SK-N-SH treated with all-trans-retinoic acid at 6 μM for 48 hours (cell line): Measurements from ENCODE around the gene CYSLTR1.

Source experiments
- CSDC2 ChIP-seq: fragments of 250-450 bp; sonication (Bioruptor Pico); IDR thresholded peaks from 2 replicates; pipeline ENCODE4 v1.5.0; 2020; ENCODE audit warnings: mild to moderate bottlenecking, moderate library complexity
- CSRNP3 ChIP-seq: fragments of 250-450 bp; sonication (Bioruptor Pico); IDR thresholded peaks from 2 replicates; pipeline ENCODE4 v1.5.1; 2021; ENCODE audit warnings: mild to moderate bottlenecking, moderate library complexity
- GLIS3 ChIP-seq: fragments of 250-450 bp; sonication (Bioruptor Pico); IDR thresholded peaks from 2 replicates; pipeline ENCODE4 v1.5.0; 2020; ENCODE audit warnings: mild to moderate bottlenecking, moderate library complexity
- PATZ1 ChIP-seq: fragments of 250-450 bp; sonication (Bioruptor Pico); IDR thresholded peaks from 2 replicates; pipeline ENCODE4 v1.8.0; 2020; ENCODE audit warnings: mild to moderate bottlenecking, moderate library complexity, borderline replicate concordance
- RARB ChIP-seq: fragments of 250-450 bp; sonication (Bioruptor Pico); IDR thresholded peaks from 2 replicates; pipeline ENCODE4 v1.8.0; 2021; ENCODE audit warnings: mild to moderate bottlenecking, moderate library complexity
- SNAI2 ChIP-seq: fragments of 250-450 bp; sonication (Bioruptor Pico); IDR thresholded peaks from 2 replicates; pipeline ENCODE4 v1.5.0; 2020; ENCODE audit warnings: mild to moderate bottlenecking, moderate library complexity
- TCF4 ChIP-seq: fragments of 250-450 bp; sonication (Bioruptor Pico); IDR thresholded peaks from 2 replicates; pipeline ENCODE4 v1.8.0; 2021; ENCODE audit warnings: mild to moderate bottlenecking, moderate library complexity, borderline replicate concordance
- TOX ChIP-seq: fragments of 250-450 bp; sonication (Bioruptor Pico); IDR thresholded peaks from 2 replicates; pipeline ENCODE4 v1.8.0; 2021; ENCODE audit warnings: mild to moderate bottlenecking, moderate library complexity, borderline replicate concordance
- TSHZ2 ChIP-seq: fragments of 250-450 bp; sonication (Bioruptor Pico); IDR thresholded peaks from 2 replicates; pipeline ENCODE4 v1.5.0; 2020; ENCODE audit warnings: mild to moderate bottlenecking, moderate library complexity
- ZC3H10 ChIP-seq: fragments of 250-450 bp; sonication (Bioruptor Pico); IDR thresholded peaks from 2 replicates; pipeline ENCODE4 v1.5.1; 2021; ENCODE audit warnings: mild to moderate bottlenecking, moderate library complexity

- TF ChIP-seq TSHZ2 (CRISPR knock-in tag), result no peak
- TF ChIP-seq GLIS3 (CRISPR knock-in tag), result no peak
- no peak for TF ChIP-seq ZC3H10 (CRISPR knock-in tag)
- TF ChIP-seq TCF4 (CRISPR knock-in tag), result no peak
- TF ChIP-seq CSDC2 (CRISPR knock-in tag), result no peak
- TF ChIP-seq PATZ1 (CRISPR knock-in tag), result no peak
- no peak for TF ChIP-seq TOX (CRISPR knock-in tag)
- TF ChIP-seq SNAI2 (CRISPR knock-in tag), result no peak
- no peak for TF ChIP-seq RARB
- TF ChIP-seq CSRNP3, result no peak
These were observed 2.7 kb upstream of the CYSLTR1 start for GRCh38 chrX:78330068-78330467.
